ENCODE data around the gene FPGS. TPM values are rescaled to one million over a fixed set of nuclear protein-coding genes. Genes with fewer than 3 reads are reported as not detected.

The FPGS gene
- total RNA-seq, 2 experiments from 2014 or later: 132 to 147 TPM

- no peak overlapping the region for H3K4me3 ChIP-seq (ENCODE audit: low read depth, low read length, poor library complexity, severe bottlenecking)
- H3K4me1 ChIP-seq (ENCODE audit: insufficient read depth, low read length, poor library complexity, severe bottlenecking): peaks cover 60% of the 10 kb centered on the region
- H3K36me3 ChIP-seq (ENCODE audit: insufficient read depth, low read length): peaks cover 14% of the 10 kb centered on the region
- no peaks in the 10 kb centered on the region for H3K9me2 ChIP-seq (ENCODE audit: insufficient read depth, low read length)
- BruUV-seq (replicated peaks): no TSS peak
- H4K20me1 ChIP-seq (ENCODE audit: insufficient read depth, low read length): peaks cover 2% of the 10 kb centered on the region
- H3K27ac ChIP-seq (ENCODE audit: low read depth, low read length, poor library complexity, severe bottlenecking): peak overlapping the region; percentile 52
- TF ChIP-seq EZH2phosphoT487 (IDR thresholded peaks at IDR 0.05; ENCODE audit: borderline replicate concordance, low read depth, low read length): no peak
- TF ChIP-seq CTCF (conservative IDR thresholded peaks at IDR 0.05; ENCODE audit: low read length): no peak
- DNase-seq (ENCODE audit: low spot score): no peak
- H3K4me2 ChIP-seq (ENCODE audit: low read length): peak overlapping the region; percentile 22; the same call in 1 of the 2 replicates
- H3K79me2 ChIP-seq (ENCODE audit: insufficient read depth, low read depth, low read length): peaks cover 38% of the 10 kb centered on the region
- no peaks in the 10 kb centered on the region for H3K9me3 ChIP-seq (ENCODE audit: low read length)
- intact Hi-C loops (cut with micrococcal nuclease; ENCODE audit: unreplicated experiment): no loop called here
- H2AFZ ChIP-seq (ENCODE audit: low read length): no peak overlapping the region
- ChIA-PET CTCF (ENCODE audit: unreplicated experiment) (no interaction called here), POLR2A (interaction anchor here (0.5 kb wide), 1 partner anchor 323 kb away, joined by 6 read pairs; no protein-coding TSS in a partner anchor)
These were observed 20.9 kb upstream of the FPGS start for GRCh38 chr9:127781806-127782205.

- H3K9me3 ChIP-seq (ENCODE audit: low read length): no peaks in the 10 kb centered on the region
- H3K4me3 ChIP-seq (ENCODE audit: low read depth, low read length, poor library complexity, severe bottlenecking): peak overlapping the region; percentile 38
- intact Hi-C loops (cut with micrococcal nuclease; ENCODE audit: unreplicated experiment): no loop called here
- H3K4me2 ChIP-seq (ENCODE audit: low read length): peak overlapping the region; percentile 74
- TF ChIP-seq CTCF (conservative IDR thresholded peaks at IDR 0.05; ENCODE audit: low read length) (no peak), EZH2phosphoT487 (IDR thresholded peaks at IDR 0.05; ENCODE audit: borderline replicate concordance, low read depth, low read length) (no peak)
- peaks cover 18% of the 10 kb centered on the region for H4K20me1 ChIP-seq (ENCODE audit: insufficient read depth, low read length)
- ChIA-PET CTCF (ENCODE audit: unreplicated experiment) (interaction anchor here (1.6 kb wide), 1 partner anchor 12 kb away, joined by 8 read pairs; no protein-coding TSS in a partner anchor), POLR2A (interaction anchor here (1.0 kb wide), 2 partner anchors 38 to 48 kb away, joined by 3 read pairs; partner anchors contain the start of gene TOR2A)
- BruUV-seq (replicated peaks): no TSS peak
- H3K79me2 ChIP-seq (ENCODE audit: insufficient read depth, low read depth, low read length): peaks cover 38% of the 10 kb centered on the region
- H3K36me3 ChIP-seq (ENCODE audit: insufficient read depth, low read length): peaks cover 25% of the 10 kb centered on the region
- H3K9me2 ChIP-seq (ENCODE audit: insufficient read depth, low read length): no peaks in the 10 kb centered on the region
- H3K27ac ChIP-seq (ENCODE audit: low read depth, low read length, poor library complexity, severe bottlenecking): peak overlapping the region; percentile 81
- DNase-seq (ENCODE audit: low spot score): peak; percentile 78
- H3K4me1 ChIP-seq (ENCODE audit: insufficient read depth, low read length, poor library complexity, severe bottlenecking): peaks cover 72% of the 10 kb centered on the region
- peak overlapping the region; percentile 45; the same call in 1 of the 2 replicates for H2AFZ ChIP-seq (ENCODE audit: low read length)
These were observed 19.3 kb upstream of the FPGS start for GRCh38 chr9:127783111-127784008.

All from OCI-LY7 (cell line).